Measurements from ENCODE around the gene FTSJ1.

The FTSJ1 gene

DNA sequence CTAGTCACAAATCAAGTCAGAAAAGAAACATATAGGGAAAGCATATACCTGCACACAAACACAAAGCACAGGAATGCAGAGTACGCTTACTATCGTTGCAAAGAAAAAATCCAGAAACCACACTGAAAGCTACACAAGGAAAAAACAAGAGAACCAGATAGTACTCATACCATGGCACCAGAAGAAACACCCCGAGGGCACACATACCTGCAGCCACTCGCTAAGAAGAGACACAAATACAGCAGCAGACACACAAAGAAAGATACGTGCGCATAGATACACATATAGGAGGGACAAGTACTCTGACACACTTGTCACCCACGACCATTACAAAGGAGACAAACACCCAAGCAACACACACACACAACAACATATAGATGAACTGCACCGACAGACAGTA lies 4.5 kb upstream of the FTSJ1 start:
- DNase-seq, result no peak

DNA sequence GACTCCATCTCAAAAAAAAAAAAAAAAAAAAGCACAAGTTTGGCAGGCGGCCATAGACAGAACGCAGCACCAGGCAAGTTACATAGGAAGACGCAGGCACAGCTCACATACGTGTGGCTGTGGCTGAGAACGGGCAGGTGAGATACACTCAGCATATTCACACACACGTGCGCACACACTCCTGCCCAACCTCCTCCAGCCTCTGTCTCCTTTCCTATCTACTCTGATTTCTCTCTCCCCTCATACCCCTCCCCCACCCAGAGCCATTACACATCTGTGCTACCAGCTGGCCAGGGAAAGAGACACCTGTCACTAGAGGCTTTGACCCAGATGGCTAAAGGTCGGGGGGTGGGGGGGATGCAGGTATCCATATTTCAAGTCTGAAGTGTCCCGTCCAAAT lies 3.8 kb upstream of the FTSJ1 start:
- no peak for DNase-seq

DNA sequence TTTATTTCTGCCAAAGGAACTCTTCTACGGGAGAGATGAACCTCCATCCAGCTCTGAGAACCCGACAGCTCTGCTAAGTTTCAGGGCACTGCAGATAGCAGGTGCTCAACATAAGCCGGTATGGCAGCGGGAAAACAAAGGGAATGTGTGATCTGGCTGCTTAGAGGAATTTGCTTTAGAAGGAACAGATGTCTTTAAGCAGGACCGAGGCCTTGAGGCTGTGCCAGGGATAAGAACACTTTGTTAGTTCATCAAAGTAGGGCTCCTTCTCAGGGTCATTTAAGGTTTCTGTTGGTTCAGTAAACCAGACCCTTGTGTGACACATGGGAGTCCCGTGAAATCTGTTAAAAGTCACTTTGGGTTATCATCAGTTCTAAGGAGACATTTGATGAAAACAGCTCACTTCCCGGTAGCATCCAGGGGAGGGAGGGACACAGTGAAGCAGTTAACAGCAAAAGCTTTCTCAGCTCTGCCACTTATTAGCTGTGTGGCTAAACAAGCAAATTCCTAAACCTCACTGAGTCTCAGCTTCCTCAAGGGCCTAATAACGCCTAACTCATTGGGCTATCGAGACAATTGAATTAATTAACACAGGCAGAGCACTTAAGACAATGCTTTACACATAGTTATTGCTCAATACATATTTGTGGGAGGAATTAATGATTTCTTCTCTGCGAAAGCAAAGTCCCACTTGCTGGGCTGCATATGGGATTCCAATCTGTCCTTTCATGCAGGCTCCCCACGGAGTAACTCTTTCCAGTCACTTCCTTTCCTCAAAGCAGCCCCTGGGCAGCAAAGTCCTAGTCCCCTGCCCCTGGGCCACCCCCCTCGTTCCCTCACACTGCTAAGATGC lies 2.9 kb upstream of the FTSJ1 start:
- no peak for DNase-seq

DNA sequence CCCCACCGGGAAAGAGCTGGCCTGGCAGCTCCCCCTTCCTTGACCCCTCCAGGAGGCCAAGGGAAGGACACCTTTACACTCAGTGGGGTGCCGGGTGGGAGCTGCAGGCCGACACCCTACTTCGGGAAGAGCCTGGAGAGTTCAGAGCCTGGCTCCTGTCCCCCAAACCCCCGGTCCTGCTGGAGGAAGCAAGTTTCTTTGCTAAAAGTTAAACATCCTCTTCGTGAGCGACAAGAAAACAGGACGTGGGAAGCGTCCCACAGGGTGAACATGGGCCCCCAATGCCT lies 2.4 kb upstream of the FTSJ1 start:
- no peak for DNase-seq

DNA sequence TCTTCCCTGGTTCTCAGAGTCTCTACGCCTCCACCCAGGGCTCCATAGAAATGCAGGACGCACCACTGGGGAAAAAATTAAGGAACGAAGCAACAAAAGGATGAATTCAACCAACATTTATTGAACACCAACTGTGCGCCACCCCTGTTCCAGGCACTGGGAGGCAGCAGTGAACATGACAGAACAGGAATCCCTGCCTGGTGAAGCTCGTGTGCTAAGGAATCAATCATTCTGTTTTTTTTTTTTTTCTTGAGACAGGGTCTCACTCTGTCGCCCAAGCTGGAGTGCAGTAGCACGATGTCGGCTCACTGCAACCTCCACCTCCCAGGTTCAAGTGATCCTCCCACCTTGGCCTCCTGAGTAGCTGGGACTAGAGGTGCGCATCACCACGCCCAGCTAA lies 1.9 kb upstream of the FTSJ1 start:
- no peak for DNase-seq

DNA sequence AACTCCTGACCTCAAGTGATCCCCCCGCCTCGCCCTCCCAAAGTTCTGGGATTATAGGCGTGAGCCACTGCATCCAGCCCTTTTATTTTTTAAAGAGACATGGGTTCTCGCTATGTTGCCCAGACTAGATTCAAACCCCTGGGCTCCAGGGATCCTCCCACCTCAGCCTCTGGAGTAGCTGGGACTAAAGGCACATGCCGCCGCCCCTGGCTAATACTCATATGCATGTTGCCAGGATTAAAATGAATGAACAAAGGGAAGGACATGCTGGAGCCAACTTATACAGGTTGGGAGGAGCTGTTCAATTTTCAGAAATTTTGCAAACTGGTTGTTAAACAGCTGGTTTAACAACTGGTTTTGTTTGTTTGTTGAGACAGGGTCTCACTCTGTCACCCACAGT lies 1.4 kb upstream of the FTSJ1 start:
- DNase-seq, result no peak

DNA sequence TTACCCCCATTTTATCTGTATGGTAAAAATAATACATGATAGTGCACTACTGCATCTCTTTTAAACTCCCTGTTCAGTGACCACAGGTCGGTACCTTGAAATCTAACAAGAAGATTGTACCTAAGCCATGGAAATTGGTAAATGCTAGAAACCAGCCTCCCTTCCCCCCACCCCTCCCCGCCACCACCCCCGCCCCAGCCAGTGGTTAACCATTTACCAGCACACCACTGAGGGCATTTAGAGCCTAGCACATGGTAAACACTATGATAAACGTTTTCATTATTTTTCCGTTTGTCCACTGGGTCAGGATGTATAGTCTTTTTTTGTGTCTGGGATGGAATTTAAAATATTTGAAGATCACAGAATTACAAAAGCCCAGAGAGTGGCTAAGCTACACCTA lies 703 bp upstream of the FTSJ1 start:
- no peak for DNase-seq

DNA sequence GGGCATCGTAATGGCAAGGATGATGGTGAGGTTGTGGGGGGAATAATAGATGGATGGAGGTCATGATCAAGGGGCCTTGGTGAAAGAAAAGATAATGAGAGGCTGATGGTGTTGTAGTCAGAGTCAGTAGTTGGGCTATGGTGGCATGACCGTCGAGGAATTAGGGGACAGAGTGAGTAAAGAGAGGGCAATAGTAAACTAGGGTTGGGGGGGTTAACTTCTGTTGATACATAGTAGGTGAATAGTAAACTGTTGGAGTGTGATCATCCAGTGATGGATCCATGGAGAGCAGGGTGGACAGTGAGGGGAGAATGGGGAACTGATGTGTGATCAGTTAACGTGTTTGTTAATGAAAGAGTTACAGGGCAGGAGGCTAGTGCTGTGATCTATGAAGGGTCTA lies 920 bp downstream of the FTSJ1 start:
- no peak for DNase-seq

DNA sequence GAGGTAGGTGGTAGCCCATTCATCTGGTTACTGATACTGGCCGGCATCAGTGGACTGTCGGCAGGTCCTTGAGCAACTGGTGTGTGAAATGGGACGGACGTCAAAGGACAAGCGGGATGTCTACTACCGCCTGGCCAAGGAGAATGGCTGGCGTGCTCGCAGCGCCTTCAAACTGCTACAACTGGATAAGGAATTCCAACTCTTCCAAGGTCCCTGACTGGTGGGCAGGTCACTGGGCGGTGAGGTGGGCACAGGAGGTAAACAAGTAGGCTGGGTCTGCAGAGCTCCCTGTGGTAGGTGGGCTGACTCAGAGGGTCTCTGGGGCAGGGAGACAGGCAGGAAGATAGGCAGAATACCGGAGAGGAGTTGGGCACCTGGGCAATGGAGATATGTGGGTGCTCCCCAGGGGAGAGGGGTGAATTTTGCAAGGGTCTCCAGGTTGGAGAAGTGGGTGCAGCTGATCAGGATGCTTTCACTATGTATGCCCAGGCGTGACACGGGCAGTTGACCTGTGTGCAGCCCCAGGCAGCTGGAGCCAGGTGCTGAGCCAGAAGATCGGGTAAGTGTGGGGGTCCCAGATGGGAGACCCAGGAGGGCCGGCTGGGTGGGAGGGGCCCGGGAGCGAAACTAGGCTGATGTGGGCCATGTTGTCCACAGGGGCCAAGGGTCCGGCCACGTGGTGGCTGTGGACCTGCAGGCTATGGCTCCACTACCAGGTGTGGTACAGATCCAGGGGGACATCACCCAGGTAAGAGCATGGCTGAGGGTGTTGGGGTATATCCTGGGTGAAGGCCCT lies 2.2 kb downstream of the FTSJ1 start:
- DNase-seq, result no peak

DNA sequence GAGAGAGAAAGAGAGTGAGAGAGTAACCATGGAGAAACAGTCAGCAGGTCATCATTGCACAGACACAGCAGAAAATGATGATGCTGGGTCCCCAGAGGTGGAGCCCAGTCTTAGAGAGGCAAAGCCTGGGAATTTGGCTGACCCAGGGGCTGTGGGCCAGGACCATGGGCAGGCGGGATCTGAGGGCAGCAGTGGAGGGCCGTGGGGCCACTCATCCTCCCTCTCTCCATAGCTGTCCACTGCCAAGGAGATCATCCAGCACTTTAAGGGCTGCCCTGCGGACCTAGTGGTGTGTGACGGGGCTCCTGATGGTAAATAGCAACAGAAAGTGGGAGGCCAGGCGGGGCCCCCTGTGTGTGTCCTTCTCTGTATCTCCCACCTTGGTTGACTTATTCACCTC lies 2.8 kb downstream of the FTSJ1 start:
- DNase-seq, result no peak

DNA sequence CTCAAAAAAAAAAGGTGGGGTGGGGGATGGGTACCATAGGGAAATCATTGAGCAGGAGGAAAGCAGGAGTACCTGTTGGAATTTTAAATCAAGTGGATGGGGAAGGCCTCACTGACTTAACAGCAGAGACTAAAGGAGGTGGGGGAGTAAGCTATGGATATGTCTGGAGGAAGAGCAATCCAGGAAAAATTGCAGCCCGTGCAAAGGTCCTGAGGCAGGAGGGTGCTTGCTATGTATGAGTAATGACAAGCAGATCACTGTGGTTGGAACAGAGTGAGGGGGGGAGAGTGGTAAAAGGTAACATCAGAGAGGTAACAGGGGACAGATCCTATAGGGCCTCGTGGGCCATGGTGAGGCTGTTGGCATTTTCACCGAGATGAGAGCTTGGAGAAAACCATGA lies 4.1 kb downstream of the FTSJ1 start:
- DNase-seq, result no peak

DNA sequence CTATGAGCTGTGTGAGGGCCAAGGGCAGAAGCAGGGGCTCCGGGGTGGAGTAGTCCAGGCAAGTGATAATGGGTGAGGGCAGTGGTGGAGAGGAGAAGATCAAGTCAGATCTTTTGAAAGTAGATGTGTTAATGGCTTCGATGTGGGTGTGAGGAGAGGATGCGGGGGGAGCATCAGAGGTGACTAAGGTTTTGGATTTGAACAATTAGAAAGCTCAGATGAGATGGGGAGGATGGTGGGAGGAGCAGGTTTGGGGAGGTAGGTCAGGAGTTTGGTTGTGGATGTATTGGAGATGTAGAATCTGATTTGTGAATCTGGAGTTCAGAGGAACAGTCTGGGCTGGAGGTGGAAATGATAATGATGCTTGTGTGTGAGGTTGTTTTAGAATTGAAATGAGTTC lies 4.6 kb downstream of the FTSJ1 start:
- DNase-seq, result no peak

DNA sequence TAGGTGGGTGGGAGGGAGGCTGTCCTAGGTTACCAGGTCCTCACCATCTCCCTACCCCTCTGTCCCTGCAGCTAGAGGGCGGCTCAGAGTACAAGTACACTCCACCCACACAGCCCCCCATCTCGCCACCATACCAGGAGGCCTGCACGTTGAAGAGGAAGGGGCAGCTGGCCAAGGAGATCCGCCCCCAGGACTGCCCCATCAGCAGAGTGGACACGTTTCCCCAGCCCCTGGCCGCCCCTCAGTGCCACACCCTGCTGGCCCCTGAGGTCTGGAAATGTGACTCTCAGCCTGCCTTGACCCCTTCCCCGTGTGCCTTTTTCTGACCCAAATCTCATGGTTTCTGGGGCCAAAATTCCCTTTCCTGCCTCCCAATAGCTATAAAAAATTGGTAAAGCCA lies 6.5 kb downstream of the FTSJ1 start:
- DNase-seq, result no peak

DNA sequence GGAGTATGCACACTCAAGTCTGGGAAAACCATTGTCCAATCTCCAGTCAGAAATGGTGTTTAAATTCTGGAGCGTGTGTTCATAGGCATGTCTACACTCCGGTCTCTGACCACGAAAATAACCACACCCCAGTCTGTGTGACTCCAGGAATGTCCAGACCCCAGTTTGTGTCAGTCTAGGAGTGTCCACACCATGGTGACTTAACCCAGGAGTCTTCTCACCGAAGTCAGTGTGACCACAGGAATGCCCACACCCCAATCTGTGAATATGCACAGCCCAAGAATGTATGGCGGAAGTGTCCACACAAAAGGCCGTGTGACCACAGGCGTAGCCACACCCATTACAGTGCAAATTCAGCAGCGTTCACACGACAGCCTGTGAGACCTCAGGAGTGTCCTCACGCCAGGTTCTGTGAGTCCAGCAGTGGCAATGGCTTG lies 11.4 kb downstream of the FTSJ1 start:
- DNase-seq, result no peak

DNA sequence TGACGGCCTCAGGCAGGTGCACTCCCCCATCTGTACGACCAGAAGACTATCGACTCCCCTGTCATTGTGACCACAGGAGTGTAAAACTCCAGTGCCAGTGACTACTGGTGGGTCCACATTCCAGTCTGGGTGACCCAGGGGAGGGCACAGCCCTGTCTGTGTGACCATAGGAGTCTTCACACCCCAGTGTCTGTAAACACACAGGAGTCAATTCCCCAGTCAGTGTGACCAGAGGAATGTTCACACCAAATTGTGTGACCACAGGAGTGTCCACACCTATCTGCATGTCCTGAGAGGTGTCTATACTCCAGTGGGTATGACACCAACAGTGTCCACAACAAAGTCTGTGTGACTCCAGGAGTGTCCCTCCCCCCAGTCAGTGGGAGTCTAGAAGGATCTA lies 12.0 kb downstream of the FTSJ1 start:
- no peak for DNase-seq

DNA sequence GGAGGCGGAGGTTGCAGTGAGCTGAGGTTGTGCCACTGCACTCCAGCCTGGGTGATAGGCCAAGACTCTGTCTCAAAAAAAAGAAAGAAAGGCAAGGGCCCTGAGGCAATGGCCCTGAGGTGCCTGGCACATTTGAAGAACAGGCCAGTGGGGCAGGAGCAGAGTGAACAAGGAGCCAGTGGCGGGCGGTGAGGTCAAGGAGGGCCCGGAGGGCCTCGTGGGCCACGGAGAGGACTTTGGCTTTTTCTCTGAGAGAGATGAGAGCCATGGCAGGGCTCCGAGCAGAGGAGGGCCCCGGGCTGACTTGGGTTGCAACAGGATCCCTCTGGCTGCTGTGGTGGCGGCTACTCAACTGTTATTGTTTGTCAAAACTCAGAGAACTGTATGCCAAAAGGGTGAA lies 13.3 kb downstream of the FTSJ1 start:
- DNase-seq, result no peak

DNA sequence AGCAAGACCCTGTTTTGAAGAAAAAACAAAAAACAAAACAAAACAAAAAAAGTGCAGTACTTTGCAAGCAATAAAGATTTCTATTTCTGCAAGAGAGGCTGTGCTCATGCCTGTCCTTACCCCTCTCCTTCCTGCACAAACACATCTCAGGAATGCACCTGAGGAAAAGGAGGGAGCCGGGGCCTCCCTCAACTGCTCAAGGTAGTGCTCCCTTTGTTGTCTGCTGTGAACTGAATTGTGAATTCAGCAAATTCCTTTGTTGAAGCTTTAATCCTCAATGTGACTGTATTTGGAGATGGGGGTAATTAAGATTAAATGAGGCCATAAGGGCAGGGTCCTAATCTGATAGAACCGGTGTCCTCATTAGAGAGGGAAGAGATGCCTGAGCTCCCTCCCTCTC lies 13.9 kb downstream of the FTSJ1 start:
- DNase-seq, result no peak

DNA sequence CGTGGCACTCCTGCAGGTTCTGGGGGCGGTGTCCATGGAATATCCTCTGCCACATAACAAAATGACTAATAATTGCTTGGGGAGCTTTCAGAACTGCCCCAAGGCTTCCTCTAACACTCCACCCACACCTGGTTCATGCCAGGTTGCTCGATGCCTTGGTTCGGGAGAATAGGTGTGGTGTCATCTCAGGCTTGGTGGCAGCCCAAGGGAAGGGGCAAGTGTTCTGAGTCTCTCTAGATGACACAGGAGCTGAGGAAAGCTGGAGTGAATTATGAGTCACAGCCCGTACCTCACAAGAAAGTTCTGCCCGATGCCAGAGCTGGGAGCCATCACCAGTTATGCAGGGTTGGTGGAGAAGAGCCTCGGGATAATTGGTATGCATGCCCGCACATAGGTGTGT lies 14.7 kb downstream of the FTSJ1 start:
- DNase-seq, result no peak

DNA sequence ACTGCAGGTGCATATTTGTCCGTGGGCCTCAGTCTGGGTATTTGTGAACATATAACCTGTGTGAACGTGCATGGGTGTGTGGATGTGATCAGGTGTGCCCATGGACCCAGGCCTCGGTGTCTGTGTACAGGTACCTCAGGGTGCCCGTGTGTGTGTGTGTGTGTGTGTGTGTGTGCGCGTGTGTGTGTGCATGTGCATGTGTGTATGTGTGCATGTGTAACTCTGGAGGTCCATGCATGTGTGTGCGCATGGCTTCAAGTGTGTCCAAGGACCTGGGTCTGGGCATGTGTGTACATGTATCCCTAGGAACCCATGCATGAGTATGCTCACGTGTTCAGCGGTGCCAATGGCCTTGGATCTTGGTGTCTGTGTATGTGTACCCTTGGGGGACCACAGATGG lies 15.8 kb downstream of the FTSJ1 start:
- DNase-seq, result no peak

DNA sequence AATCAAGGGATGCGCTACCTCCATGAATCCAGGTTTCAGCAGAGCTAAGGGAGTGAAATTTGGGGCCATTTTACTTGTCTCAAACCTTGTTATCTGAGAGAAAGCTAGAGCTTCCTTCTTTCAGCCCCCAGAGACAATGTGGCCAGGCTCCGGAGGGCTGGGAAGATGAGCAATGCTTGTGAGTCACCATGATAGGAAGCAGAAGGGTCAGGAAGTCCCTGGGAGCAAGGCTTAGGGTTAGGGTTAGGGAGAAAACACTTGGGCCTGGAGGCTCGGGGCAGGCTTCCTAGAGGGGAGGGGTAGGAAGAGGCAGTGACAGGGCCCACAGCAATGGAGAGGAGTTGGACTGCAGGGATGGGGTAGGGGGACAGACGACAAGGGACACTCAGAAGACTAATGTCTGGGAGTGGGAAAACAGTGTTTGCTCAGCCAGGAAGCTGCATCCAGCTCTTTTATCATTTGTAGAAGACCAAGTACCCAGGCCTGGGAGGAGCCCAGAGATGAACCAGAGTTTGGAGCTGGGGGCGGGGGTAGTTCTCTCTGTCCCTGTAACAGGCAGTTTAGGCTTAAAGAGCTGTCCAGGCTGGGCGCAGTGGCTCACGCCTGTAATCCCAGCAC lies 16.4 kb downstream of the FTSJ1 start:
- DNase-seq, result no peak

DNA sequence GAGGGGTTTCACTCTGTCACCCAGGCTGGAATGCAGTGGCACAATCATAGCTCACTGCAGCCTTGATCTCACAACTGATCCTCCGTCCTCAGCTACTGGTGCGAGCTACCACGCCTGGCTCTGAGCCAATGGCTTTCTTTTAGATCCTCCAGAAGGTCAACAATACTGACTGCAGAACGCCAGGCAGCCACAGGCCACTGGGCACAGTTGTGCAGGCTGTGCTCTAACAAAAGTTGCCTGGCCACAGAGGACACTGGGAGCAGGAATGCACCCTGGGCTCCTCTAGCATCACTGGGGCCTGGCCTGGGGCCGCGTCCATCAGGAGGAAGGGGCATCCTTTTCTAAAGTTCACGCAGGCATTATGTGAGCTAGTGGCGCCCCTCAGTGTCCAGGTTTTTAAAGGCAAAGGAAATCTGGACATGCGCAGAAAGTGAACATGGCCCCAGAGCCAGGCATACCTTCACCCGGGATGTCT lies 17.9 kb downstream of the FTSJ1 start:
- no peak for DNase-seq

DNA sequence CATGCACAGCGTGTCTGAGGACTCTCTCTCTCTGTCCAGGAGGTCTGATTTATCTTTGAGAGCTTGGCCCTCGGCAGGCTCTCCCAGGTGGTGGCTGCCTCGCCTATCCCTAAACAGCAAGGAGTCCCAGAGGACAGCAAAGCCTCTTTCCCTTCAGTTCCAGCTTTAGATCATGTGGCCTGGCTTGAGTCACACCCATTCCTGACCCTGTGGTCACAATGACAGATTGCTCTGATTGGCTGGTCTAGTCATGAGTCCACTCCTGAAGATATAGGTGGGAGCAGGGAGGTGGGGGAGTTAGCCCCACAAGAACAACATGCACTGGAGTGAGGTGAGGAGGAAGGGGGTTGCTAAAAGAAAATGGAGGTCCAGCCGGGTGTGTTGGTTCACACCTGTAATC lies 20.7 kb downstream of the FTSJ1 start:
- DNase-seq, result no peak

DNA sequence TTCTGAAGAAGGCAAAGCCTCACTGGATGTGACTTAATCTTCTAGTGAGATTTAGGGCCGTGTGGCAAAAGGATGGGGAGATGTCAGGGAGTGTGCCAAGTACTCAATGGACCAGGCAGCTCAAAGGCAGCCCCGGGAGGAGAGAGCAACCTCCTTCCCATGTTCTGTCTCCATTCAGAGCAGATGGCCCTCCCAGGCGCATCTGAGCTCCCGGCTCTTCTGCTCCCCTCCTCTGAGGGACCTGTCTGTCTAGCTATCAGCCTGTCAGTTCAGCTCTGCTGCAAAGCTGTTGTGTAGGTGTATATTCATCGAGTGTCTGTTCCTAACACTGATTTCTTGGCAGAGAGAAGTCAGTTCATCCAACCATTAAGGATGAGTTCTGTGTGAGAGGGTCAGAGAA lies 21.9 kb downstream of the FTSJ1 start:
- DNase-seq, result no peak

DNA sequence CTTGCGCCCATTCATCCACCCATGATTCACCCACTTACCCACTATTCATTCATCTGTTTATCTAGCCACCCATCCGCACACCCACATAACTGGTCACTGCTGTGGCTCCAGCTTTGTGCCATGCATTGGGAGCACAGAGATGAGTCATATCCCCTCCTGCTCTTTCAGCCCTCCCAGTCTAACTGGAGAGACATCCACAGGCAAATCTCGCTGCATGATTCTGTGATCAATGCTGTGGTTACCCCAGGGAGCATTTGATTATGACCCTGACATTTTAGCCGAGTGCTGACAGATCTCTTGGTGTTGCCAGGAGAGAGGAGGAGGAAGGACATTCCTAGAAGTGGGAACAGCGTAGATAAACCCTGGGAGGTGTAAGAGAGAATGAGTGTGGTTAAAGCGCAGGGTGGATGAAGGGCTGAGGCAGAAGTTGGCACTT lies 22.4 kb downstream of the FTSJ1 start:
- DNase-seq, result no peak
